ENCODE measurements around the gene KCNN4. TPM values are rescaled to one million over a fixed set of nuclear protein-coding genes. Genes with fewer than 3 reads are reported as not detected.
A peak's percentile ranks its signal among the peaks of the same experiment; 100 is the strongest.

Gene KCNN4
- total RNA-seq, 6 experiments from 2014 or later: 0.18 to 1.4 (median 0.27) TPM; not detected in 1

DNA sequence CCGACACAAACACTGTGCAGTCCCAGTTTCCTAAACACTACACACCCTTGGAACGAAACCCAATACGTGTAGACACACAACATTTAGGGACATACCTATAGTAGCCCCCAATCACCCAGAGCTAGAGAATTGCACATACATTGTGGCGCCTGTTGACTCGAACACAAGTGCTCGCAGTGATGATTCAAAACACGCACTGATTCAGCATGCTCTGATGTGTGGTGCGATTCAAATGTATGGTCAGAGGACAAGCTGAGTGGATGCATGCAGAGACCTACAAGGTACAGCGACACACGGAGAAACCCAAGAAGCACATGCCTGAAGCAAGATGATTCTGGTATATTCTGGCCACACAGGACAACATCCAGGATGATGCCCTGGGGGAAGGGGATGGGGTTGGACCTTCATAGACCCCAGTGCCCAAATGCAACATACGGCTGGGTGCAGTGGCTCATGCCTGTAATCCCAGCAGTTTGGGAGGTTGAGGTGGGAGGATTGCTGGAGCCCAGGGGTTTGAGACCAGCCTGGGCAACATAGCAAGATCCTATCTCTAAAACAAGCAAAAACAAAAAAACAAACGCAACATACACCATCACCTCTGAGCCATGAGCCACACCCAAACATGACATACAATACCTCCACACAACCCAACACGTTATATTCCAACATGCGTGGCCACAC lies 997 bp upstream of the KCNN4 start:
- no peak overlapping the region for H3K4me3 ChIP-seq
- H3K27ac ChIP-seq: no peak overlapping the region
- ATAC-seq (no peak), DNase-seq (no peak)
- no peaks in the 10 kb centered on the region for H3K9me3 ChIP-seq
- intact Hi-C loops (cut with DNase I): loop anchor here in 1 of 2 donors (5.0 kb wide), 1 partner anchor 34 kb away; no protein-coding TSS in a partner anchor
- TF ChIP-seq CTCF (IDR thresholded peaks at IDR 0.05) (no peak), POLR2A (IDR thresholded peaks at IDR 0.05) (no peak)
- 48% methylated on average over 10 of the region's 14 CpGs for WGBS (ENCODE audit: insufficient coverage, low coverage, low lambda C conversion rate, missing lambda C conversion rate)
- H3K27me3 ChIP-seq: no peaks in the 10 kb centered on the region
- H3K4me1 ChIP-seq: no peaks in the 10 kb centered on the region
- no peaks in the 10 kb centered on the region for H3K36me3 ChIP-seq

- TF ChIP-seq CTCF (IDR thresholded peaks at IDR 0.05): no peak
- no peak for TF ChIP-seq POLR2A (IDR thresholded peaks at IDR 0.05)
- H3K27ac ChIP-seq: no peak overlapping the region
- intact Hi-C loops (cut with DNase I): loop anchor here in 1 of 2 donors (5.0 kb wide), 1 partner anchor 33 kb away; no protein-coding TSS in a partner anchor
- DNase-seq: no peak
- no peaks in the 10 kb centered on the region for H3K27me3 ChIP-seq
- peaks cover 0 to under 1% (median 0%) of the 10 kb centered on the region in 4 donors for H3K4me1 ChIP-seq
- WGBS (ENCODE audit: insufficient coverage, low coverage, low lambda C conversion rate, missing lambda C conversion rate): 8% methylated on average over 2 of the region's 3 CpGs
- H3K4me3 ChIP-seq: no peak overlapping the region
- H3K36me3 ChIP-seq: no peaks in the 10 kb centered on the region
- ATAC-seq: no peak
- no peaks in the 10 kb centered on the region for H3K9me3 ChIP-seq
Measured at GRCh38 chr19:43779820-43780219, 953 bp downstream of the KCNN4 start.

DNA sequence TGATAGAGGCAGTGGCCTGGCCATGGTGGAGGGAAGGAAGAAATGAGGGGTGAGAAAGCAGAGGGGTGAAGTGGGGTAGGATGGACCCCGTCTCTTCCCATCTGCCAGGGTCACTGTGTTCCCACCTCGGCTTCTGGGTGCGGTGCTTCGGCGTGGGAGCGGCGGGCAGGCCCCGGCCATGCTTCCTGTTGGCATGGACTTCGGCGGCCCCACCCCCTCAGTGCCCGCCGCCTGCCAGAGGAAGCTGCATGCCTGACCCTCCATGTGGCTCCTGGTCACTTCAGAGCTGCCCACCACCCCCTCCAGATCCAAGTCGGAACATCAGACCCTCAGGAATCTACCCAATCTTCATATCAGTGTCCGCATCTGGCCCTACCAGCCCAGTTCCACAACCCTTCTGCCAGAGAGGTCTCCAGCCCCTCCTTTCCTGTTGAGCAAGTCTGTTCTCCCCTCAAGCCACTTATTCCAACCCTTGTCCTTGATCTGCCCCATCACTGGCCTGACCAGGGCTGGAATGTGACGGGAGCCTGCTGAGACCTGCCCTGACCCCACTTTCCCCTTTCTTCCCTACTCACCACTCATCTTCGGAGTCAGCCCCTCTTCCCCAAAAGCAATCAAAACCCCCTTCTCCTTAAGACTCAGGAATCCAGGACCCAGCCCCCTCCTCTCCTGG lies 1.5 kb downstream of the KCNN4 start:
- no peaks in the 10 kb centered on the region for H3K36me3 ChIP-seq
- TF ChIP-seq CTCF (IDR thresholded peaks at IDR 0.05) (no peak), POLR2A (IDR thresholded peaks at IDR 0.05) (no peak)
- no peak overlapping the region for H3K4me3 ChIP-seq
- DNase-seq: peak in 1 of 3 donors; percentile 55
- H3K9me3 ChIP-seq: no peaks in the 10 kb centered on the region
- peak in 3 of 4 donors; percentile 6 to 25 (median 19) for ATAC-seq
- peaks cover 0 to 6% (median 0%) of the 10 kb centered on the region in 4 donors for H3K4me1 ChIP-seq
- intact Hi-C loops (cut with DNase I): no loop called here
- no peaks in the 10 kb centered on the region for H3K27me3 ChIP-seq
- 51% methylated on average over 4 of the region's 16 CpGs for WGBS (ENCODE audit: insufficient coverage, low coverage, low lambda C conversion rate, missing lambda C conversion rate)
- H3K27ac ChIP-seq: no peak overlapping the region

DNA sequence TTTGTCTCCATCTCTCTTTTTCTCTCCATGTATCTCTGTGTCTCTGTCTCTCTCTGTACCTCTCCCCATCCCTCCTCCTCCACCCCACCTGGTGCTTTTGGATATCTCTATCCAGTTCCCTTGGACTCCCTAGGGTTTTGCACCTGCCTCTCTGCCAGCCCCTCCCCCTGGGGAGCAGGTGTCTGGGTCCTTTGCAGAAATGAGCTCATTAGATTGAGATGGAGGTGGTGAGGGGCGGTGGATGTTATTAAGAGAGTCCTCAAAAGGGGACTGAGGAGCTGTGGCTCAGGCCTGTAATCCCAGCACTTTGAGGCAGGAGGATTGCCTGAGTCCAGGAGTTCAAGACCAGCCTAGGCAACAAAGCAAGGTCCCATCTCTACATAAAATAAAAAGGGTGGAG lies 2.1 kb downstream of the KCNN4 start:
- peaks cover 0 to 9% (median 0%) of the 10 kb centered on the region in 4 donors for H3K4me1 ChIP-seq
- intact Hi-C loops (cut with DNase I): no loop called here
- no peak overlapping the region for H3K4me3 ChIP-seq

More for the DNA sequence above, 2.1 kb downstream of the KCNN4 start:
- DNase-seq (no peak), ATAC-seq (no peak)
- no peak overlapping the region for H3K27ac ChIP-seq
- WGBS (ENCODE audit: insufficient coverage, low coverage, low lambda C conversion rate, missing lambda C conversion rate): 67% methylated on average over 1 of the region's 1 CpG
- no peaks in the 10 kb centered on the region for H3K27me3 ChIP-seq
- H3K9me3 ChIP-seq: no peaks in the 10 kb centered on the region
- TF ChIP-seq CTCF (IDR thresholded peaks at IDR 0.05): no peak
- no peak for TF ChIP-seq POLR2A (IDR thresholded peaks at IDR 0.05)
- H3K36me3 ChIP-seq: no peaks in the 10 kb centered on the region
